HepG2 (cell line): ENCODE data around the gene UBAC1. TPM values are rescaled to one million over a fixed set of nuclear protein-coding genes. Genes with fewer than 3 reads are reported as not detected.
A peak's percentile ranks its signal among the peaks of the same experiment; 100 is the strongest.

ENCODE experiments used
- FOXC1 ChIP-seq: sonication (generic); formaldehyde crosslinking; IDR thresholded peaks from 2 replicates; pipeline ENCODE4 v1.8.0; 2022; ENCODE audit warnings: mild to moderate bottlenecking, missing genetic modification reagents, borderline replicate concordance
- GABPB1 ChIP-seq: IDR thresholded peaks from 2 replicates; pipeline ENCODE4 v1.6.1; 2016; ENCODE audit warnings: mild to moderate bottlenecking, missing genetic modification reagents, moderate library complexity, missing compliant biosample characterization
- HIVEP1 ChIP-seq: sonication (generic); formaldehyde crosslinking; IDR thresholded peaks from 2 replicates; pipeline ENCODE4 v1.4.0; 2020; ENCODE audit warnings: mild to moderate bottlenecking, missing genetic modification reagents
- ZHX2 ChIP-seq, 2 experiments: sonication (generic) in 1 of 2; formaldehyde crosslinking in 1 of 2; IDR thresholded peaks; 2 replicates each; pipeline versions ENCODE4 v1.6.1 to v1.9.0; 2014 to 2022; ENCODE audit warnings: antibody characterized with exemption in 1 of 2, borderline replicate concordance in 1 of 2, inconsistent platforms in 1 of 2, low read depth in 1 of 2, missing genetic modification reagents in 1 of 2
- ZNF143 ChIP-seq: sonication (generic); formaldehyde crosslinking; IDR thresholded peaks from 2 replicates; pipeline ENCODE4 v1.4.0; 2020; ENCODE audit warnings: missing genetic modification reagents
- ZNF230 ChIP-seq: sonication (generic); formaldehyde crosslinking; IDR thresholded peaks from 2 replicates; pipeline ENCODE4 v1.4.0; 2020; ENCODE audit warnings: mild to moderate bottlenecking, missing genetic modification reagents
- ZNF3 ChIP-seq: IDR thresholded peaks from 2 replicates; pipeline ENCODE4 v1.7.0; 2017; ENCODE audit warnings: inconsistent platforms
- ZNF468 ChIP-seq: sonication (generic); formaldehyde crosslinking; IDR thresholded peaks from 2 replicates; pipeline ENCODE4 v1.8.0; 2022; ENCODE audit warnings: mild to moderate bottlenecking, moderate library complexity, missing genetic modification reagents
- ZNF556 ChIP-seq: sonication (generic); formaldehyde crosslinking; IDR thresholded peaks from 2 replicates; pipeline ENCODE4 v1.4.0; 2020; ENCODE audit warnings: mild to moderate bottlenecking, missing genetic modification reagents, borderline replicate concordance
- polyA plus RNA-seq, 8 experiments: library from polyadenylated mRNA; depleted of rRNA in 3 of 8; stranded (reverse) in 7 of 8; unstranded in 1 of 8; fragments of >200 nt; fragmentation: Illumina TruSeq in 4 of 8; extraction: Trizol in 4 of 8; gene quantifications; 2 replicates each; pipeline versions ENCODE4 v1.2.1 to v1.2.3, GENCODE V29; 2011 to 2016; ENCODE audit warnings: low read depth in 4 of 8, missing spikeins in 1 of 8, mixed read lengths in 1 of 8; ENCODE audit not compliant: insufficient read depth in 1 of 8
- total RNA-seq, 5 experiments: library from RNA; depleted of rRNA; stranded (reverse); fragments of >200 nt; fragmentation: Illumina TruSeq; extraction: Trizol; gene quantifications; 2 replicates each; pipeline ENCODE4 v1.2.3, GENCODE V29; 2016; ENCODE audit warnings: low read depth in 1 of 5
- TF ChIP-seq, protein P1 (sequence below): IDR thresholded peaks from 2 replicates; pipeline ENCODE4 v1.6.1; 2018; ENCODE audit warnings: missing genetic modification reagents, mild to moderate bottlenecking, missing compliant biosample characterization
- TF ChIP-seq, protein P2 (sequence below): sonication (generic); formaldehyde crosslinking; IDR thresholded peaks from 2 replicates; pipeline ENCODE4 v1.8.0; 2022; ENCODE audit warnings: mild to moderate bottlenecking, missing genetic modification reagents; ENCODE audit not compliant: insufficient replicate concordance
- TF ChIP-seq, protein P3 (sequence below): sonication (generic); formaldehyde crosslinking; IDR thresholded peaks from 2 replicates; pipeline ENCODE4 v1.4.0; 2020; ENCODE audit warnings: mild to moderate bottlenecking, missing genetic modification reagents
- TF ChIP-seq, protein P4 (sequence below): sonication (generic); formaldehyde crosslinking; IDR thresholded peaks from 2 replicates; pipeline ENCODE4 v1.4.0; 2020; ENCODE audit warnings: missing genetic modification reagents
- TF ChIP-seq, protein P5 (sequence below): sonication (generic); formaldehyde crosslinking; IDR thresholded peaks from 2 replicates; pipeline ENCODE4 v1.4.0; 2020; ENCODE audit warnings: missing genetic modification reagents; ENCODE audit errors: not compliant biosample characterization

The UBAC1 gene
- total and polyA plus RNA-seq, 2 of the 13 experiments (the other 11 are each of a cell fraction or from before 2014, with no cell fraction given), result 32.2 to 34.1 TPM

GRCh38 chr9:135993765-135994500 is 32.8 kb upstream of the UBAC1 start (continued):
- TF ChIP-seq ZNF556 (CRISPR knock-in tag) (peak; percentile 95), FOXC1 (CRISPR knock-in tag) (peak; percentile 72), HIVEP1 (CRISPR knock-in tag) (peak; percentile 98), ZHX2 (IDR thresholded peaks at IDR 0.05; ENCODE audit: low read depth) (no peak), ZHX2 (CRISPR knock-in tag; IDR thresholded peaks at IDR 0.05; ENCODE audit: borderline replicate concordance) (no peak), ZNF3 (CRISPR knock-in tag) (no peak), ZNF468 (CRISPR knock-in tag) (peak; percentile 51; the same call in 1 of the 2 replicates), GABPB1 (CRISPR knock-in tag) (peak; percentile 77), ZNF143 (CRISPR knock-in tag) (no peak), ZNF230 (CRISPR knock-in tag) (peak; percentile 30; the same call in 1 of the 2 replicates)
- TF ChIP-seq, protein P1, sequence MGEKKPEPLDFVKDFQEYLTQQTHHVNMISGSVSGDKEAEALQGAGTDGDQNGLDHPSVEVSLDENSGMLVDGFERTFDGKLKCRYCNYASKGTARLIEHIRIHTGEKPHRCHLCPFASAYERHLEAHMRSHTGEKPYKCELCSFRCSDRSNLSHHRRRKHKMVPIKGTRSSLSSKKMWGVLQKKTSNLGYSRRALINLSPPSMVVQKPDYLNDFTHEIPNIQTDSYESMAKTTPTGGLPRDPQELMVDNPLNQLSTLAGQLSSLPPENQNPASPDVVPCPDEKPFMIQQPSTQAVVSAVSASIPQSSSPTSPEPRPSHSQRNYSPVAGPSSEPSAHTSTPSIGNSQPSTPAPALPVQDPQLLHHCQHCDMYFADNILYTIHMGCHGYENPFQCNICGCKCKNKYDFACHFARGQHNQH (CRISPR knock-in tag), result peak; percentile 86
- TF ChIP-seq, protein P2, sequence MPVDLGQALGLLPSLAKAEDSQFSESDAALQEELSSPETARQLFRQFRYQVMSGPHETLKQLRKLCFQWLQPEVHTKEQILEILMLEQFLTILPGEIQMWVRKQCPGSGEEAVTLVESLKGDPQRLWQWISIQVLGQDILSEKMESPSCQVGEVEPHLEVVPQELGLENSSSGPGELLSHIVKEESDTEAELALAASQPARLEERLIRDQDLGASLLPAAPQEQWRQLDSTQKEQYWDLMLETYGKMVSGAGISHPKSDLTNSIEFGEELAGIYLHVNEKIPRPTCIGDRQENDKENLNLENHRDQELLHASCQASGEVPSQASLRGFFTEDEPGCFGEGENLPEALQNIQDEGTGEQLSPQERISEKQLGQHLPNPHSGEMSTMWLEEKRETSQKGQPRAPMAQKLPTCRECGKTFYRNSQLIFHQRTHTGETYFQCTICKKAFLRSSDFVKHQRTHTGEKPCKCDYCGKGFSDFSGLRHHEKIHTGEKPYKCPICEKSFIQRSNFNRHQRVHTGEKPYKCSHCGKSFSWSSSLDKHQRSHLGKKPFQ (CRISPR knock-in tag), result peak; percentile 64
- TF ChIP-seq, protein P3, sequence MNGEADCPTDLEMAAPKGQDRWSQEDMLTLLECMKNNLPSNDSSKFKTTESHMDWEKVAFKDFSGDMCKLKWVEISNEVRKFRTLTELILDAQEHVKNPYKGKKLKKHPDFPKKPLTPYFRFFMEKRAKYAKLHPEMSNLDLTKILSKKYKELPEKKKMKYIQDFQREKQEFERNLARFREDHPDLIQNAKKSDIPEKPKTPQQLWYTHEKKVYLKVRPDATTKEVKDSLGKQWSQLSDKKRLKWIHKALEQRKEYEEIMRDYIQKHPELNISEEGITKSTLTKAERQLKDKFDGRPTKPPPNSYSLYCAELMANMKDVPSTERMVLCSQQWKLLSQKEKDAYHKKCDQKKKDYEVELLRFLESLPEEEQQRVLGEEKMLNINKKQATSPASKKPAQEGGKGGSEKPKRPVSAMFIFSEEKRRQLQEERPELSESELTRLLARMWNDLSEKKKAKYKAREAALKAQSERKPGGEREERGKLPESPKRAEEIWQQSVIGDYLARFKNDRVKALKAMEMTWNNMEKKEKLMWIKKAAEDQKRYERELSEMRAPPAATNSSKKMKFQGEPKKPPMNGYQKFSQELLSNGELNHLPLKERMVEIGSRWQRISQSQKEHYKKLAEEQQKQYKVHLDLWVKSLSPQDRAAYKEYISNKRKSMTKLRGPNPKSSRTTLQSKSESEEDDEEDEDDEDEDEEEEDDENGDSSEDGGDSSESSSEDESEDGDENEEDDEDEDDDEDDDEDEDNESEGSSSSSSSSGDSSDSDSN (CRISPR knock-in tag), result peak; percentile 92
- TF ChIP-seq, protein P4, sequence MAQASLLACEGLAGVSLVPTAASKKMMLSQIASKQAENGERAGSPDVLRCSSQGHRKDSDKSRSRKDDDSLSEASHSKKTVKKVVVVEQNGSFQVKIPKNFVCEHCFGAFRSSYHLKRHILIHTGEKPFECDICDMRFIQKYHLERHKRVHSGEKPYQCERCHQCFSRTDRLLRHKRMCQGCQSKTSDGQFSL, result no peak; the same call in 1 of the 2 replicates
- TF ChIP-seq, protein P5, sequence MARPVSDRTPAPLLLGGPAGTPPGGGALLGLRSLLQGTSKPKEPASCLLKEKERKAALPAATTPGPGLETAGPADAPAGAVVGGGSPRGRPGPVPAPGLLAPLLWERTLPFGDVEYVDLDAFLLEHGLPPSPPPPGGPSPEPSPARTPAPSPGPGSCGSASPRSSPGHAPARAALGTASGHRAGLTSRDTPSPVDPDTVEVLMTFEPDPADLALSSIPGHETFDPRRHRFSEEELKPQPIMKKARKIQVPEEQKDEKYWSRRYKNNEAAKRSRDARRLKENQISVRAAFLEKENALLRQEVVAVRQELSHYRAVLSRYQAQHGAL (CRISPR knock-in tag), result no peak
